ENCODE results near the gene FRMD4B. TPM values are rescaled to one million over a fixed set of nuclear protein-coding genes. Genes with fewer than 3 reads are reported as not detected.

FRMD4B gene
- total and polyA plus RNA-seq, 10 of the 15 experiments (the other 5 are each of a cell fraction or from before 2014, with no cell fraction given), result 3.9 to 11.4 (median 8.0) TPM

GRCh38 chr3:69368129-69368741 lies 17.7 kb downstream of the FRMD4B start (continued):
- TF ChIP-seq, protein P1, sequence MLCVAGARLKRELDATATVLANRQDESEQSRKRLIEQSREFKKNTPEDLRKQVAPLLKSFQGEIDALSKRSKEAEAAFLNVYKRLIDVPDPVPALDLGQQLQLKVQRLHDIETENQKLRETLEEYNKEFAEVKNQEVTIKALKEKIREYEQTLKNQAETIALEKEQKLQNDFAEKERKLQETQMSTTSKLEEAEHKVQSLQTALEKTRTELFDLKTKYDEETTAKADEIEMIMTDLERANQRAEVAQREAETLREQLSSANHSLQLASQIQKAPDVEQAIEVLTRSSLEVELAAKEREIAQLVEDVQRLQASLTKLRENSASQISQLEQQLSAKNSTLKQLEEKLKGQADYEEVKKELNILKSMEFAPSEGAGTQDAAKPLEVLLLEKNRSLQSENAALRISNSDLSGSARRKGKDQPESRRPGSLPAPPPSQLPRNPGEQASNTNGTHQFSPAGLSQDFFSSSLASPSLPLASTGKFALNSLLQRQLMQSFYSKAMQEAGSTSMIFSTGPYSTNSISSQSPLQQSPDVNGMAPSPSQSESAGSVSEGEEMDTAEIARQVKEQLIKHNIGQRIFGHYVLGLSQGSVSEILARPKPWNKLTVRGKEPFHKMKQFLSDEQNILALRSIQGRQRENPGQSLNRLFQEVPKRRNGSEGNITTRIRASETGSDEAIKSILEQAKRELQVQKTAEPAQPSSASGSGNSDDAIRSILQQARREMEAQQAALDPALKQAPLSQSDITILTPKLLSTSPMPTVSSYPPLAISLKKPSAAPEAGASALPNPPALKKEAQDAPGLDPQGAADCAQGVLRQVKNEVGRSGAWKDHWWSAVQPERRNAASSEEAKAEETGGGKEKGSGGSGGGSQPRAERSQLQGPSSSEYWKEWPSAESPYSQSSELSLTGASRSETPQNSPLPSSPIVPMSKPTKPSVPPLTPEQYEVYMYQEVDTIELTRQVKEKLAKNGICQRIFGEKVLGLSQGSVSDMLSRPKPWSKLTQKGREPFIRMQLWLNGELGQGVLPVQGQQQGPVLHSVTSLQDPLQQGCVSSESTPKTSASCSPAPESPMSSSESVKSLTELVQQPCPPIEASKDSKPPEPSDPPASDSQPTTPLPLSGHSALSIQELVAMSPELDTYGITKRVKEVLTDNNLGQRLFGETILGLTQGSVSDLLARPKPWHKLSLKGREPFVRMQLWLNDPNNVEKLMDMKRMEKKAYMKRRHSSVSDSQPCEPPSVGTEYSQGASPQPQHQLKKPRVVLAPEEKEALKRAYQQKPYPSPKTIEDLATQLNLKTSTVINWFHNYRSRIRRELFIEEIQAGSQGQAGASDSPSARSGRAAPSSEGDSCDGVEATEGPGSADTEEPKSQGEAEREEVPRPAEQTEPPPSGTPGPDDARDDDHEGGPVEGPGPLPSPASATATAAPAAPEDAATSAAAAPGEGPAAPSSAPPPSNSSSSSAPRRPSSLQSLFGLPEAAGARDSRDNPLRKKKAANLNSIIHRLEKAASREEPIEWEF (IDR thresholded peaks at IDR 0.05; ENCODE audit: insufficient replicate concordance, low read depth, low read length), result no peak
- TF ChIP-seq ZBED1 (IDR thresholded peaks at IDR 0.05; ENCODE audit: borderline replicate concordance), result no peak
- TF ChIP-seq, protein P2, sequence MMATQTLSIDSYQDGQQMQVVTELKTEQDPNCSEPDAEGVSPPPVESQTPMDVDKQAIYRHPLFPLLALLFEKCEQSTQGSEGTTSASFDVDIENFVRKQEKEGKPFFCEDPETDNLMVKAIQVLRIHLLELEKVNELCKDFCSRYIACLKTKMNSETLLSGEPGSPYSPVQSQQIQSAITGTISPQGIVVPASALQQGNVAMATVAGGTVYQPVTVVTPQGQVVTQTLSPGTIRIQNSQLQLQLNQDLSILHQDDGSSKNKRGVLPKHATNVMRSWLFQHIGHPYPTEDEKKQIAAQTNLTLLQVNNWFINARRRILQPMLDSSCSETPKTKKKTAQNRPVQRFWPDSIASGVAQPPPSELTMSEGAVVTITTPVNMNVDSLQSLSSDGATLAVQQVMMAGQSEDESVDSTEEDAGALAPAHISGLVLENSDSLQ (IDR thresholded peaks at IDR 0.05), result peak; percentile 51; the same call in 1 of the 2 replicates
- no peak for TF ChIP-seq SUPT20H (IDR thresholded peaks at IDR 0.05; ENCODE audit: borderline replicate concordance, control insufficient read depth, low read depth, low read length)
- TF ChIP-seq SREBF1 (IDR thresholded peaks at IDR 0.05; ENCODE audit: low read length), result no peak
- peak; percentile 26; the same call in 1 of the 2 replicates for TF ChIP-seq SPI1 (IDR thresholded peaks at IDR 0.05; ENCODE audit: borderline replicate concordance, insufficient read depth, low read depth, low read length)
- TF ChIP-seq CEBPB (IDR thresholded peaks at IDR 0.05; ENCODE audit: borderline replicate concordance in 1 of 2, low read depth in 2 of 2, low read length in 2 of 2), result no peak
- TF ChIP-seq ZNF217 (IDR thresholded peaks at IDR 0.05), result peak; percentile 96
- no peak for TF ChIP-seq HDAC2 (IDR thresholded peaks at IDR 0.05)
- TF ChIP-seq, protein P3, sequence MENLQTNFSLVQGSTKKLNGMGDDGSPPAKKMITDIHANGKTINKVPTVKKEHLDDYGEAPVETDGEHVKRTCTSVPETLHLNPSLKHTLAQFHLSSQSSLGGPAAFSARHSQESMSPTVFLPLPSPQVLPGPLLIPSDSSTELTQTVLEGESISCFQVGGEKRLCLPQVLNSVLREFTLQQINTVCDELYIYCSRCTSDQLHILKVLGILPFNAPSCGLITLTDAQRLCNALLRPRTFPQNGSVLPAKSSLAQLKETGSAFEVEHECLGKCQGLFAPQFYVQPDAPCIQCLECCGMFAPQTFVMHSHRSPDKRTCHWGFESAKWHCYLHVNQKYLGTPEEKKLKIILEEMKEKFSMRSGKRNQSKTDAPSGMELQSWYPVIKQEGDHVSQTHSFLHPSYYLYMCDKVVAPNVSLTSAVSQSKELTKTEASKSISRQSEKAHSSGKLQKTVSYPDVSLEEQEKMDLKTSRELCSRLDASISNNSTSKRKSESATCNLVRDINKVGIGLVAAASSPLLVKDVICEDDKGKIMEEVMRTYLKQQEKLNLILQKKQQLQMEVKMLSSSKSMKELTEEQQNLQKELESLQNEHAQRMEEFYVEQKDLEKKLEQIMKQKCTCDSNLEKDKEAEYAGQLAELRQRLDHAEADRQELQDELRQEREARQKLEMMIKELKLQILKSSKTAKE (IDR thresholded peaks at IDR 0.05; ENCODE audit: low read depth, poor library complexity, severe bottlenecking), result peak; percentile 36
- 0 out of 2 replicates have a peak, but pooled peaks have one; percentile 55 for TF ChIP-seq POLR2AphosphoS5 (IDR thresholded peaks at IDR 0.05; ENCODE audit: low read length)
- no peak for TF ChIP-seq HDAC6 (IDR thresholded peaks at IDR 0.05; ENCODE audit: unreplicated experiment)
- TF ChIP-seq KLF5 (IDR thresholded peaks at IDR 0.05; ENCODE audit: partially characterized antibody), result no peak
- no peak for TF ChIP-seq CBX3 (IDR thresholded peaks at IDR 0.05; ENCODE audit: borderline replicate concordance, low read depth)
- TF ChIP-seq NBN (IDR thresholded peaks at IDR 0.05), result peak; percentile 82
- TF ChIP-seq, protein P4, sequence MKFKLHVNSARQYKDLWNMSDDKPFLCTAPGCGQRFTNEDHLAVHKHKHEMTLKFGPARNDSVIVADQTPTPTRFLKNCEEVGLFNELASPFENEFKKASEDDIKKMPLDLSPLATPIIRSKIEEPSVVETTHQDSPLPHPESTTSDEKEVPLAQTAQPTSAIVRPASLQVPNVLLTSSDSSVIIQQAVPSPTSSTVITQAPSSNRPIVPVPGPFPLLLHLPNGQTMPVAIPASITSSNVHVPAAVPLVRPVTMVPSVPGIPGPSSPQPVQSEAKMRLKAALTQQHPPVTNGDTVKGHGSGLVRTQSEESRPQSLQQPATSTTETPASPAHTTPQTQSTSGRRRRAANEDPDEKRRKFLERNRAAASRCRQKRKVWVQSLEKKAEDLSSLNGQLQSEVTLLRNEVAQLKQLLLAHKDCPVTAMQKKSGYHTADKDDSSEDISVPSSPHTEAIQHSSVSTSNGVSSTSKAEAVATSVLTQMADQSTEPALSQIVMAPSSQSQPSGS (IDR thresholded peaks at IDR 0.05; ENCODE audit: low read length), result peak; percentile 89
- TF ChIP-seq SUZ12 (IDR thresholded peaks at IDR 0.05; ENCODE audit: unreplicated experiment), result no peak
- no peak for TF ChIP-seq POLR2A (IDR thresholded peaks at IDR 0.05; ENCODE audit: low read depth, low read length)
- TF ChIP-seq RELA (IDR thresholded peaks at IDR 0.05; ENCODE audit: borderline replicate concordance, partially characterized antibody), result no peak
- TF ChIP-seq NRF1 (conservative IDR thresholded peaks at IDR 0.05; ENCODE audit: low read depth, low read length), result no peak
- no peak for TF ChIP-seq CHD1 (IDR thresholded peaks at IDR 0.05; ENCODE audit: low read depth, low read length)
